ENCODE results near the gene CIC.

DNA sequence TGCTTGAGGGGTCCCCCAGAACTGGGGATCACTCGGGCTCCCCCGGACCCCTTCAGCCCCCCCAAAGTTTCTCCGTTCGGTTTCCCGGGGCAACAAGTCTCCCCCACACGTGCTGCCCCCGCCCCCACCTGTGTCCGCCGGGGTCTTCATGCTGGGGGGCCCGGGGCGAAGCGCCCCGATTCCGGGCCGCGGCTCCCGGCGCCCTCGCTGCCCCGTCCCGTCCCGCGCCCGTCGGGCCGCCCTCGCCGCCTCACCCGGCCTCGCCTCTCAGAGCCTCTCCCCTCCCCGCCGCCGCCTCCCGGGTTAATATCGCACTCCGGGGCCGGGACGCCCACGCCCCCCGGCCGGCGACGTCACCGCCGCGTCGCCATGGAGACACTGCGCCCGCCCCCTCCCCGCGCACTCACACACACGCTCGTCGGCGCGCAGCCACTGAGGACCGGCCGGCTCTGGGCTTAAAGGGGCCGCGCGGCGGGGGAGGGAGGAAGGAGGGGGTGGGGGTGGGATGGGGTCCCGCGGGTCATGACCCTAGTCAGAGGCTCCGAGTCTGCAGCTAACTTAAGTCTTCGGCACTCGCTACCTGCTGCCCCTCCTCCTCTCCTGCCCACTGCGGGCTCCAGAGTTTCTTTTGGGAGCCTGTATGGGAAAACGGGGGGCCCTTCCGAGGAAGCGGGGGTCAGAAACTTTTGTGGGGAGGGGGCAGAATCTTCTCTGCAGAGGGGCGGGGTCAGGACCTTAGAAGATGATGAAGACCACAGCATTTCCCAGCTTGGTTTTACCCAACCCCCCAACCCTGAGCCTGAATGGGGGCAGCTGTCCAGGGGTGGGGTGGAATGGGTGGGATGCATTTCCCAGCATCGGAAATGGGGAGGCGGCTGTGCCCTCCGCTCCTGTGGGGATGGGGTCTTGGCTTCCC lies 13.9 kb upstream of the CIC start, which contains the start of gene ERF:
- no peak for TF ChIP-seq EP300 (IDR thresholded peaks at IDR 0.05; ENCODE audit: low read length)
- TF ChIP-seq NRF1 (conservative IDR thresholded peaks at IDR 0.05 in 1 of 2, IDR thresholded peaks at IDR 0.05 in 1 of 2) = peak; percentile 72 to 74; a peak in 3 of 4 replicates
- TF ChIP-seq, protein P1, sequence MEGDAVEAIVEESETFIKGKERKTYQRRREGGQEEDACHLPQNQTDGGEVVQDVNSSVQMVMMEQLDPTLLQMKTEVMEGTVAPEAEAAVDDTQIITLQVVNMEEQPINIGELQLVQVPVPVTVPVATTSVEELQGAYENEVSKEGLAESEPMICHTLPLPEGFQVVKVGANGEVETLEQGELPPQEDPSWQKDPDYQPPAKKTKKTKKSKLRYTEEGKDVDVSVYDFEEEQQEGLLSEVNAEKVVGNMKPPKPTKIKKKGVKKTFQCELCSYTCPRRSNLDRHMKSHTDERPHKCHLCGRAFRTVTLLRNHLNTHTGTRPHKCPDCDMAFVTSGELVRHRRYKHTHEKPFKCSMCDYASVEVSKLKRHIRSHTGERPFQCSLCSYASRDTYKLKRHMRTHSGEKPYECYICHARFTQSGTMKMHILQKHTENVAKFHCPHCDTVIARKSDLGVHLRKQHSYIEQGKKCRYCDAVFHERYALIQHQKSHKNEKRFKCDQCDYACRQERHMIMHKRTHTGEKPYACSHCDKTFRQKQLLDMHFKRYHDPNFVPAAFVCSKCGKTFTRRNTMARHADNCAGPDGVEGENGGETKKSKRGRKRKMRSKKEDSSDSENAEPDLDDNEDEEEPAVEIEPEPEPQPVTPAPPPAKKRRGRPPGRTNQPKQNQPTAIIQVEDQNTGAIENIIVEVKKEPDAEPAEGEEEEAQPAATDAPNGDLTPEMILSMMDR (IDR thresholded peaks at IDR 0.05 in 2 of 3, conservative IDR thresholded peaks at IDR 0.05 in 1 of 3; ENCODE audit: insufficient read depth in 2 of 3, low read depth in 1 of 3, low read length in 3 of 3) = no peak
- TF ChIP-seq SIN3A (IDR thresholded peaks at IDR 0.05; ENCODE audit: borderline replicate concordance in 2 of 2, control insufficient read depth in 1 of 2, low read depth in 2 of 2, low read length in 2 of 2) = peak; percentile 60 to 67; a peak in 2 of 4 replicates
- peak; percentile 80 for TF ChIP-seq HNRNPK (IDR thresholded peaks at IDR 0.05; ENCODE audit: low read depth, low read length, poor library complexity, severe bottlenecking)
- no peak for TF ChIP-seq SRF (CRISPR knock-in tag; IDR thresholded peaks at IDR 0.05)
- peak; percentile 80 for TF ChIP-seq TBP (optimal IDR thresholded peaks at IDR 0.05; ENCODE audit: low read depth, low read length)
- no peak for TF ChIP-seq SREBF2 (CRISPR knock-in tag; IDR thresholded peaks at IDR 0.05)
- TF ChIP-seq PRPF4 (IDR thresholded peaks at IDR 0.05; ENCODE audit: insufficient read depth, low read depth, low read length, poor library complexity, severe bottlenecking) = no peak
- TF ChIP-seq, protein P2, sequence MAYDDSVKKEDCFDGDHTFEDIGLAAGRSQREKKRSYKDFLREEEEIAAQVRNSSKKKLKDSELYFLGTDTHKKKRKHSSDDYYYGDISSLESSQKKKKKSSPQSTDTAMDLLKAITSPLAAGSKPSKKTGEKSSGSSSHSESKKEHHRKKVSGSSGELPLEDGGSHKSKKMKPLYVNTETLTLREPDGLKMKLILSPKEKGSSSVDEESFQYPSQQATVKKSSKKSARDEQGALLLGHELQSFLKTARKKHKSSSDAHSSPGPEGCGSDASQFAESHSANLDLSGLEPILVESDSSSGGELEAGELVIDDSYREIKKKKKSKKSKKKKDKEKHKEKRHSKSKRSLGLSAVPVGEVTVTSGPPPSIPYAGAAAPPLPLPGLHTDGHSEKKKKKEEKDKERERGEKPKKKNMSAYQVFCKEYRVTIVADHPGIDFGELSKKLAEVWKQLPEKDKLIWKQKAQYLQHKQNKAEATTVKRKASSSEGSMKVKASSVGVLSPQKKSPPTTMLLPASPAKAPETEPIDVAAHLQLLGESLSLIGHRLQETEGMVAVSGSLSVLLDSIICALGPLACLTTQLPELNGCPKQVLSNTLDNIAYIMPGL (CRISPR knock-in tag; IDR thresholded peaks at IDR 0.05) = no peak
- TF ChIP-seq FOXJ3 (CRISPR knock-in tag; IDR thresholded peaks at IDR 0.05) = no peak
